GM12873 (cell line): ENCODE data around the gene SCN7A.

Source experiments
- CTCF ChIP-seq: IDR thresholded peaks from 2 replicates; pipeline ENCODE4 v1.5.1; 2012; ENCODE audit warnings: low read depth, mild to moderate bottlenecking, moderate library complexity, low read length, control low read depth; ENCODE audit not compliant: insufficient read depth; ENCODE audit errors: missing control alignments

SCN7A gene

GRCh38 chr2:166365239-166365638 lies 128.8 kb downstream of the SCN7A start:
- no peak for TF ChIP-seq CTCF

GRCh38 chr2:166364476-166365161 lies 129.4 kb downstream of the SCN7A start:
- no peak for TF ChIP-seq CTCF

- TF ChIP-seq CTCF: peak; percentile 27
Measured at GRCh38 chr2:166361351-166362153, 132.5 kb downstream of the SCN7A start.

DNA sequence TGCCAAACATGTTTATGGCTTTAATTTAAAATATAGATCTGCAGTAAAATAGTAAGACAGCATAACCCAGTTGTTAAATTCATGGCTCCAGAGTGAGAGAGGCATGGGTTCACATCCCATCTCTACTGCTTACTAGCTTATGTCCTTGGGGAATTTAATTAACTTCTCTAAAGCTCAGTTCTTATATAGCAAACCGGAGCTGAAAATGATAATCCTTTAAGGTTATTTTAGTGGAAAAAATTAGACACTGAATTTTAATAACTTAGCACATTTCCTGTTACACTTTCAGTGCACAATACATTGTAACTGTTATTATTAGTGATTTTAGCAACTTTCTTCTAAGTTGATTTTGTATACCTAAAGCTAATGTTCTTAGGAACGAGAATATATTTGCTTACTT lies 133.1 kb downstream of the SCN7A start:
- no peak for TF ChIP-seq CTCF

GRCh38 chr2:166360426-166360825 lies 133.6 kb downstream of the SCN7A start:
- TF ChIP-seq CTCF: no peak

DNA sequence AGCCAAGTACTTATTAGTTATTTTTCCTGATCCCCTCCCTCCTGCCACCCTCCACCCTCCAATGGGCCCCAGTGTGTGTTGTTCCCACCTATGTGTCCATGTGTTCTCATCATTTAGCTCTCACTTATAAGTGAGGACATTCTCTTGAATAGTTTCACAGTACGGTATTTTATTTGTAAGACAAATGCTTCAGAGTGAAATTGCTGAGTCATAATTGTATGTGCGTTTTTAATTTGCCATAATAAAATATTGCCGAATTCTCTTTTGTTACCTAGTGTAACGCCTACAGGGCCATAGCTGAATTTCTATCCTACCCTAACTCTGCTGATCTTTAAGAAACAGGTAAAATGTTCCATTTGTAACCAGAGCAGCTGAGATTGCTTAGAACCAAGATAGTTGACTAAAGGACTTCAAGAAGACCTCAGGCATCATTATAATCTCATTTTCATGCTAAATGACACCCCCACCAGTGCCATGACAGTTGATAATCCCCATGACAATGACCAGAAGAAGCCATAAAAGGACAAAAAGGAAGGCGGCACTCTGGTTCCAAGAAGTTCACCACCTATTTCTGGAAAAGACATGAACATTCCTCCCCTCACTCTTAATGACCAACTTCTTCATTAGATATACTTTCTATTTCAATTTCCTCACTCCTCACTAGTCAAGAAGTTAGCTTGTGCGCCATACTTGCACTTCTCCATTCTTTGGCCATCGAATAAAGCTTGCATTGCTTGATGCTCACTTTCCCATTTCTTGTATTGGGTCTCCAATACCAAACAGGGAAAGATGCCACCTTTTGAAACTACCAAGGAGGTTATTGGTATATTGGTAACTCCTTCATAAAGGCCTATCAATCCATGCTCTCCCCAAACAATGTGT lies 136.7 kb downstream of the SCN7A start:
- TF ChIP-seq CTCF: no peak
